ELF-1 (cell line): ENCODE measurements around the gene PTCSC3.
"Not testable (repeated sequence)": the region's sequence is repeated elsewhere in the genome, so short reads cannot be mapped to it uniquely, and the experiment has no call there.

Experiments used
- DNase-seq: peaks from one replicate; pipeline ENCODE4 v3.0.0-alpha.2; 2016; ENCODE audit warnings: low read depth, low spot score

The PTCSC3 gene

GRCh38 chr14:36174767-36175424 lies 1.6 kb downstream of the PTCSC3 start:
- no peak for DNase-seq

- DNase-seq: no peak
These were observed 3.4 kb downstream of the PTCSC3 start for GRCh38 chr14:36173161-36173560.

- no peak for DNase-seq
These were observed 4.9 kb downstream of the PTCSC3 start for GRCh38 chr14:36171607-36172006.

GRCh38 chr14:36167431-36167830 lies 9.1 kb downstream of the PTCSC3 start:
- DNase-seq: peak; percentile 4

GRCh38 chr14:36163451-36163850 lies 13.1 kb downstream of the PTCSC3 start:
- DNase-seq: no peak

GRCh38 chr14:36162267-36162666 lies 14.3 kb downstream of the PTCSC3 start:
- no peak for DNase-seq

- DNase-seq: peak; percentile 75
These were observed 14.7 kb downstream of the PTCSC3 start for GRCh38 chr14:36161776-36162175.

- DNase-seq: no peak
These were observed 25.2 kb downstream of the PTCSC3 start for GRCh38 chr14:36151335-36151734.

- no peak for DNase-seq
These were observed 42.5 kb downstream of the PTCSC3 start for GRCh38 chr14:36134038-36134437.

GRCh38 chr14:36132826-36133225 lies 43.7 kb downstream of the PTCSC3 start:
- no peak for DNase-seq

- no peak for DNase-seq
These were observed 46.3 kb downstream of the PTCSC3 start for GRCh38 chr14:36130186-36130585.

GRCh38 chr14:36129181-36129580 lies 47.3 kb downstream of the PTCSC3 start:
- DNase-seq: peak; percentile 78

- DNase-seq: no peak
These were observed 63.2 kb downstream of the PTCSC3 start for GRCh38 chr14:36113341-36113740.

GRCh38 chr14:36111822-36112583 lies 64.5 kb downstream of the PTCSC3 start:
- no peak for DNase-seq

- peak; percentile 50 for DNase-seq
These were observed 71.1 kb downstream of the PTCSC3 start for GRCh38 chr14:36105401-36105800.

GRCh38 chr14:36104258-36104657 lies 72.3 kb downstream of the PTCSC3 start:
- DNase-seq: not testable (repeated sequence)

- DNase-seq: no peak
These were observed 76.9 kb downstream of the PTCSC3 start for GRCh38 chr14:36099619-36100018.

GRCh38 chr14:36097356-36097755 lies 79.2 kb downstream of the PTCSC3 start:
- DNase-seq: no peak

- DNase-seq: no peak
These were observed 80.4 kb downstream of the PTCSC3 start for GRCh38 chr14:36096090-36096489.

- DNase-seq: no peak
These were observed 81.6 kb downstream of the PTCSC3 start for GRCh38 chr14:36094963-36095362.

GRCh38 chr14:36091096-36091495 lies 85.4 kb downstream of the PTCSC3 start:
- peak; percentile 9 for DNase-seq

GRCh38 chr14:36087411-36087810 lies 89.1 kb downstream of the PTCSC3 start:
- DNase-seq: no peak
